HCT116 (cell line): ENCODE data around the gene EHD4. TPM values are rescaled to one million over a fixed set of nuclear protein-coding genes. Genes with fewer than 3 reads are reported as not detected.

Experiments used
- ATAC-seq: fragments of 200-7000 bp; cut with Tn5 transposase; 2 replicates; pipeline ENCODE4 v1.9.1; 2020; ENCODE audit warnings: mild to moderate bottlenecking, moderate library complexity
- BruUV-seq: library from RNA; stranded (reverse); fragments of 400-500 nt; replicated peaks from 2 replicates; lab custom pipeline; 2021; lab: Mats Ljungman, UMichigan
- CTCF ChIA-PET: fragments of 300-600 bp; sonication (Branson Sonifier 250); formaldehyde crosslinking; loops from one replicate; lab custom pipeline; 2021; ENCODE audit warnings: antibody characterized with exemption; lab: Charles Lee
- POLR2A ChIA-PET: fragments of 300-600, 350-600 bp; sonication (Branson Sonifier 250); formaldehyde crosslinking; loops from one replicate; lab custom pipeline; 2021; ENCODE audit warnings: antibody characterized with exemption; lab: Charles Lee
- RAD21 ChIA-PET, 2 experiments: fragments of 300-600 bp; sonication (Branson Sonifier 250); formaldehyde crosslinking; loops; one replicate each; lab custom pipeline; 2023; ENCODE audit warnings: low total read pairs in 2 of 2; ENCODE audit not compliant: uncharacterized antibody in 2 of 2, unreplicated experiment in 2 of 2, low non-redundant PET in 1 of 2; lab: Charles Lee
- DNase-seq: peaks from one replicate; pipeline ENCODE4 v3.0.0-alpha.2; 2010; ENCODE audit warnings: low read depth, low spot score
- H2AFZ ChIP-seq: fragments of 200-600 bp; shearing (Covaris generic), sonication (generic); 2 replicates; pipeline ENCODE4 v1.6.1; 2017; ENCODE audit warnings: low read depth, mixed run types, mixed read lengths, antibody characterized with exemption, low read length; ENCODE audit not compliant: poor library complexity, severe bottlenecking
- H3K27ac ChIP-seq: 2 replicates; pipeline ENCODE4 v1.5.1; 2012; ENCODE audit warnings: low read depth, low read length
- H3K27me3 ChIP-seq: fragments of 200-600 bp; sonication (generic); 2 replicates; pipeline ENCODE4 v1.6.1; 2016; ENCODE audit warnings: mixed run types, low read length, mixed read lengths; ENCODE audit not compliant: insufficient read depth
- H3K36me3 ChIP-seq, 2 experiments: fragments of 200-500 bp in 1 of 2; fragments of 200-600 bp in 1 of 2; sonication (Bioruptor generic) in 1 of 2; sonication (generic) in 1 of 2; 2 replicates each; pipeline versions ENCODE4 v1.5.1 to v1.6.1; 2014 to 2016; ENCODE audit warnings: low read length in 2 of 2, inconsistent platforms in 1 of 2, mixed read lengths in 1 of 2, mixed run types in 1 of 2; ENCODE audit not compliant: insufficient read depth in 2 of 2, control insufficient read depth in 1 of 2
- H3K4me1 ChIP-seq, 2 experiments: fragments of 200-600 bp in 1 of 2; sonication (generic) in 1 of 2; 2 replicates each; pipeline versions ENCODE4 v1.5.1 to v1.6.1; 2012 to 2017; ENCODE audit warnings: low read length in 2 of 2, inconsistent platforms in 1 of 2, mild to moderate bottlenecking in 1 of 2, mixed read lengths in 1 of 2, mixed run types in 1 of 2, moderate library complexity in 1 of 2; ENCODE audit not compliant: insufficient read depth in 2 of 2, control insufficient read depth in 1 of 2
- H3K4me2 ChIP-seq: fragments of 200-600 bp; sonication (generic); 2 replicates; pipeline ENCODE4 v1.6.1; 2017; ENCODE audit warnings: mixed run types, low read length, mixed read lengths
- H3K4me3 ChIP-seq, 2 experiments: fragments of 200-600 bp in 1 of 2; sonication (generic) in 1 of 2; replicated peaks in 1 of 2; 2 replicates each; pipeline ENCODE4 v1.5.1; 2011 to 2016; ENCODE audit warnings: low read length in 2 of 2, control low read depth in 1 of 2, low read depth in 1 of 2, mild to moderate bottlenecking in 1 of 2, mixed read lengths in 1 of 2, mixed run types in 1 of 2
- H3K79me2 ChIP-seq: fragments of 200-600 bp; sonication (generic); 2 replicates; pipeline ENCODE4 v1.6.1; 2017; ENCODE audit warnings: mild to moderate bottlenecking, mixed run types, low read length, moderate library complexity, mixed read lengths; ENCODE audit not compliant: insufficient read depth
- H3K9ac ChIP-seq: fragments of 200-600 bp; sonication (generic); 2 replicates; pipeline ENCODE4 v1.6.1; 2016; ENCODE audit warnings: low read length, mixed read lengths
- H3K9me2 ChIP-seq: fragments of 200-600 bp; sonication (generic), shearing (Covaris generic); 2 replicates; pipeline ENCODE4 v1.6.1; 2017; ENCODE audit warnings: mixed run types, mild to moderate bottlenecking, moderate library complexity; ENCODE audit not compliant: insufficient read depth
- H3K9me3 ChIP-seq, 2 experiments: fragments of 200-500 bp in 1 of 2; fragments of 200-600 bp in 1 of 2; sonication (Bioruptor generic) in 1 of 2; sonication (generic) in 1 of 2; 2 replicates each; pipeline ENCODE4 v1.6.1; 2014 to 2017; ENCODE audit warnings: low read length in 2 of 2, mixed read lengths in 2 of 2, inconsistent platforms in 1 of 2, low read depth in 1 of 2, mild to moderate bottlenecking in 1 of 2, mixed run types in 1 of 2, moderate library complexity in 1 of 2; ENCODE audit not compliant: control insufficient read depth in 1 of 2, insufficient read depth in 1 of 2
- H4K20me1 ChIP-seq: fragments of 200-600 bp; sonication (generic), shearing (Covaris generic); 2 replicates; pipeline ENCODE4 v1.6.1; 2017; ENCODE audit warnings: mixed run types, mild to moderate bottlenecking, moderate library complexity; ENCODE audit not compliant: insufficient read depth
- EGR1 ChIP-seq: IDR thresholded peaks from 2 replicates; pipeline ENCODE4 v1.6.1; 2012; ENCODE audit warnings: low read depth
- ELF1 ChIP-seq: IDR thresholded peaks from 2 replicates; pipeline ENCODE4 v1.6.1; 2012; ENCODE audit warnings: low read depth, borderline replicate concordance
- EZH2 ChIP-seq: fragments of 200-600 bp; sonication (generic); IDR thresholded peaks from 2 replicates; pipeline ENCODE4 v1.6.1; 2017; ENCODE audit warnings: antibody characterized with exemption, mixed run types
- EZH2phosphoT487 ChIP-seq: fragments of 200-600 bp; IDR thresholded peaks from 2 replicates; pipeline ENCODE4 v1.6.1; 2018; ENCODE audit warnings: antibody characterized with exemption, borderline replicate concordance
- POLR2A ChIP-seq: IDR thresholded peaks from 2 replicates; pipeline ENCODE4 v1.7.0; 2011; ENCODE audit warnings: borderline replicate concordance; ENCODE audit not compliant: insufficient read depth, insufficient read length; ENCODE audit errors: extremely low read depth
- POLR2AphosphoS5 ChIP-seq: IDR thresholded peaks from 2 replicates; pipeline ENCODE4 v1.6.1; 2011; ENCODE audit warnings: mild to moderate bottlenecking, low read depth, low read length, moderate library complexity
- RAD21 ChIP-seq: IDR thresholded peaks from 2 replicates; pipeline ENCODE4 v1.6.1; 2012; ENCODE audit warnings: low read depth, mild to moderate bottlenecking
- SIN3A ChIP-seq: IDR thresholded peaks from 2 replicates; pipeline ENCODE4 v1.6.1; 2012; ENCODE audit warnings: low read depth
- SRF ChIP-seq: IDR thresholded peaks from 2 replicates; pipeline ENCODE4 v1.6.1; 2012; ENCODE audit warnings: low read depth
- YY1 ChIP-seq: IDR thresholded peaks from 2 replicates; pipeline ENCODE4 v1.6.1; 2011; ENCODE audit warnings: low read length, low read depth, moderate library complexity, mild to moderate bottlenecking; ENCODE audit not compliant: insufficient replicate concordance; ENCODE audit errors: extremely low read depth
- intact Hi-C: fragments of 100-400 bp; cut with micrococcal nuclease; formaldehyde crosslinking; loops from 2 replicates; pipeline ENCODE4 v1.10.0; 2022
- total RNA-seq: library from RNA; stranded (reverse); gene quantifications from one replicate; pipeline ENCODE4 v1.2.1, GENCODE V29; 2021; ENCODE audit not compliant: unreplicated experiment
- TF ChIP-seq, protein P1 (sequence below), 3 experiments: fragments of 200-600 bp in 1 of 3; sonication (generic) in 1 of 3; IDR thresholded peaks in 2 of 3; conservative IDR thresholded peaks in 1 of 3; 2 replicates each; pipeline ENCODE4 v1.5.1; 2012 to 2017; ENCODE audit warnings: low read depth in 2 of 3, low read length in 2 of 3, antibody characterized with exemption in 1 of 3, borderline replicate concordance in 1 of 3, control low read depth in 1 of 3, mild to moderate bottlenecking in 1 of 3, mixed read lengths in 1 of 3, mixed run types in 1 of 3, moderate library complexity in 1 of 3; ENCODE audit not compliant: insufficient read depth in 1 of 3

Gene EHD4
- total RNA-seq, 1 experiment from 2014 or later: 28.0 TPM

DNA sequence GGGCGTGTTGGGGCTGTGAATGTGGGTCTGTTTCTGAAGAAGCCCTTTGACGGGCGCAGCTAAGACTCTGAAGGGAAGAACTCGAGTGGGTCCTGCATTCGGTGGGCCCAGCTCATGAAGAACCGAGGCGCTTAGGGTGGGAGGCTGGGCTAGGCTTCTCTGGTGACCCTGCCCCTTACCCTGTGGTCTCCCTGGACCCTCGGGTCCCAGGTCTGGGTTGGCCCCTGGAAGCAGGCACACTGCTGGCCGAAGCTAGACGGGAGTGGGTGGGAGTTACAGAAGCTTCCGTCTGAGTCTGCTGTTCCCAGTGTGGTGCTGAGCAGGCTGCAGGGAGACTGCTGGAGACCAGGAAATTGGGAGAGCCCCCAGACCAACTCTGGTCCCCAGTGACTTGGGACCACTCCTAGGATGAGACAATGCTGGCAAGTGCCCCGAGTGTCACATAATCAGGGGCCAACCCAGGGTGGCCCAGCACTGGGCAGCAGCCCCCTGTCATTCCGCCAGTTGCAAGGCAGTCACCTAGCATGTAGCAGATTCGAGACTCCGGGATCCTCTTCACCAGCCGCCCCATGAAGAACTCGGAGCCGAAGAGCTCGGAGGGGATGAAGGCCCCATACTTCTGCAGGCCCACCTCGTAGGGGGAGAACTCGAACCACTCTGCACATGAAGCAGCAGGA lies 16.7 kb upstream of the EHD4 start:
- H3K4me1 ChIP-seq: no peaks in the 10 kb centered on the region
- no TSS peak for BruUV-seq
- no peaks in the 10 kb centered on the region for H3K79me2 ChIP-seq
- H4K20me1 ChIP-seq: no peaks in the 10 kb centered on the region
- ChIA-PET POLR2A (no interaction called here), RAD21 (interaction anchor here (1.0 to 1.9 kb wide), 5 partner anchors 68 to 149 kb away, joined by 3 to 7 read pairs (median 4); no protein-coding TSS in a partner anchor), CTCF (interaction anchor here (0.8 to 3.9 kb wide), 6 partner anchors 17 to 167 kb away, joined by 3 to 47 read pairs (median 12); partner anchors contain the start of genes EHD4 and PLA2G4F)
- no peak for DNase-seq
- H3K27me3 ChIP-seq: no peaks in the 10 kb centered on the region
- TF ChIP-seq EGR1 (no peak), POLR2A (no peak), ELF1 (no peak), RAD21 (no peak)
- TF ChIP-seq, protein P1, sequence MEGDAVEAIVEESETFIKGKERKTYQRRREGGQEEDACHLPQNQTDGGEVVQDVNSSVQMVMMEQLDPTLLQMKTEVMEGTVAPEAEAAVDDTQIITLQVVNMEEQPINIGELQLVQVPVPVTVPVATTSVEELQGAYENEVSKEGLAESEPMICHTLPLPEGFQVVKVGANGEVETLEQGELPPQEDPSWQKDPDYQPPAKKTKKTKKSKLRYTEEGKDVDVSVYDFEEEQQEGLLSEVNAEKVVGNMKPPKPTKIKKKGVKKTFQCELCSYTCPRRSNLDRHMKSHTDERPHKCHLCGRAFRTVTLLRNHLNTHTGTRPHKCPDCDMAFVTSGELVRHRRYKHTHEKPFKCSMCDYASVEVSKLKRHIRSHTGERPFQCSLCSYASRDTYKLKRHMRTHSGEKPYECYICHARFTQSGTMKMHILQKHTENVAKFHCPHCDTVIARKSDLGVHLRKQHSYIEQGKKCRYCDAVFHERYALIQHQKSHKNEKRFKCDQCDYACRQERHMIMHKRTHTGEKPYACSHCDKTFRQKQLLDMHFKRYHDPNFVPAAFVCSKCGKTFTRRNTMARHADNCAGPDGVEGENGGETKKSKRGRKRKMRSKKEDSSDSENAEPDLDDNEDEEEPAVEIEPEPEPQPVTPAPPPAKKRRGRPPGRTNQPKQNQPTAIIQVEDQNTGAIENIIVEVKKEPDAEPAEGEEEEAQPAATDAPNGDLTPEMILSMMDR (IDR thresholded peaks at IDR 0.05 in 2 of 3, conservative IDR thresholded peaks at IDR 0.05 in 1 of 3; ENCODE audit: borderline replicate concordance in 1 of 3, insufficient read depth in 1 of 3, low read depth in 2 of 3, low read length in 2 of 3): no peak
- no peak overlapping the region for H3K4me2 ChIP-seq
- no peaks in the 10 kb centered on the region for H3K36me3 ChIP-seq
- no peaks in the 10 kb centered on the region for H3K9me2 ChIP-seq
- ATAC-seq: peak; percentile 32; the same call in 1 of the 2 replicates
- H2AFZ ChIP-seq: no peak overlapping the region
- no peaks in the 10 kb centered on the region for H3K9me3 ChIP-seq
- intact Hi-C loops: loop anchor here (1.0 to 2.0 kb wide), 4 partner anchors 70 to 482 kb away; no protein-coding TSS in a partner anchor
- no peak overlapping the region for H3K9ac ChIP-seq
- H3K27ac ChIP-seq: no peak overlapping the region
- no peak overlapping the region for H3K4me3 ChIP-seq

DNA sequence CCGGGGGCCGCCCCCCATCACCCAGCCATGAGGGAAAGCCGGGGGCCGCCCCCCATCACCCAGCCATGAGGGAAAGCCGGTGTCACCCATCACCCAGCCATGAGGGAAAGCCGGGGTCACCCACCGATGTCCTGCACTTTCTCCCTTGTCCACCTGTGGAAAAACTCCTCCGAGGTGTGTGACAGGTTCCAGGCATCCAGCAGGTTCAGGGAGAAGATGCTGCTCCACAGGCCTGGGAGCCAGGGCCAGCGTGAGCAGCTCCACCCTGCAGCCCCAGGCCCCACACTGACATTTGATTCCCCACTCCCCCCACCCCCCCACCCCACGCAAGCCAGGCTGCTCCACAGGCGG lies 15.5 kb upstream of the EHD4 start:
- no peak for DNase-seq
- Histone ChIP-seq H4K20me1 (no peaks in the 10 kb centered on the region), H3K4me1 (no peaks in the 10 kb centered on the region), H3K79me2 (no peaks in the 10 kb centered on the region), H3K9me2 (no peaks in the 10 kb centered on the region), H3K4me3 (no peak overlapping the region), H3K9ac (no peak overlapping the region), H3K27me3 (no peaks in the 10 kb centered on the region), H3K27ac (no peak overlapping the region), H3K9me3 (no peaks in the 10 kb centered on the region), H3K36me3 (no peaks in the 10 kb centered on the region), H3K4me2 (no peak overlapping the region), H2AFZ (no peak overlapping the region)
- intact Hi-C loops: loop anchor here (2.0 kb wide), 1 partner anchor 483 kb away; no protein-coding TSS in a partner anchor
- ChIA-PET CTCF (no interaction called here), RAD21 (no interaction called here), POLR2A (interaction anchor here (1.5 kb wide), 1 partner anchor 15 kb away, joined by 3 read pairs; the partner anchor contains the start of gene EHD4)
- no TSS peak for BruUV-seq
- ATAC-seq: no peak
- TF ChIP-seq YY1 (no peak), SIN3A (no peak), EGR1 (no peak), EZH2phosphoT487 (no peak), POLR2AphosphoS5 (no peak), EZH2 (no peak), POLR2A (no peak), SRF (no peak)
